Activated CD8-positive, alpha-beta memory T cell treated with anti-CD3 and anti-CD28 coated beads for 4 hours (primary cell): ENCODE measurements around the gene PER1.
A peak's percentile ranks its signal among the peaks of the same experiment; 100 is the strongest.

ENCODE experiments used
- DNase-seq, 2 donors: peaks; one replicate each; pipeline ENCODE4 v3.0.0-alpha.2; 2020; ENCODE audit warnings: low read depth in 2 of 2

Gene PER1

DNA sequence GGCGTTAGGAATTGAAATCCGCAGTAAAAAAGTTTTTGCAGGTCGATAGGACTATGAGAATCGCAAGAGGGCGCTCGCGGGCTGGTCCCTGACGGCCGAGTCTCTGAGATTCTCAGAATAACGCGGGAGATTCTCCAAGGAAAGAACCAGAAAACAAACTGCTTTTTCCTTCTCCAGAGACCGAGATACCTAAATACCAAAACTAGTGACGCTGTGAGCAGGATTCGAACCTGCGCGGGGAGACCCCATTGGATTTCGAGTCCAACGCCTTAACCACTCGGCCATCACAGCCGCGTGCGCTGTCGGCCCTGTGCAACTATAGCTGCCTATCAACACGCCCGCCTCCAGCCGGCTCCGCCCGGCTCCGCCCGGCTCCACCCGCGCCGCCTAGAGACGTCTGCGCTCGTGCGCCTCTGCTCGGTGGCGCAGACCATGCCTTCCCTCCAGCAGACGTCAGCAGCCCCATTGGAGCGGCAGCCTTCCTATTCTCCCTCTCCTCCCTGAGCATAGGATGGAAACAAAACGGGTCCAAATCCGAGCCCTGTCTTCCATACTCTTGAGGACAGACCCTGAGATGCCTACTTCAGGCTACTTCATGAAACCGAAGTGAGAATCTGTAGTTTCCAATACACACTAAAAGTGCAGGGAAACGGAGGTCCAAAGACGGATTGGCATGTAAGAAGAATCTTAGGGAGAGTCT lies 13.4 kb downstream of the PER1 start:
- DNase-seq, result peak; percentile 87 to 90

- no peak for DNase-seq
Observed at GRCh38 chr17:8138374-8138671, 13.9 kb downstream of the PER1 start.

- no peak for DNase-seq
Observed at GRCh38 chr17:8137645-8138373, 14.4 kb downstream of the PER1 start.

- no peak for DNase-seq
Observed at GRCh38 chr17:8133941-8134340, 18.3 kb downstream of the PER1 start.

DNA sequence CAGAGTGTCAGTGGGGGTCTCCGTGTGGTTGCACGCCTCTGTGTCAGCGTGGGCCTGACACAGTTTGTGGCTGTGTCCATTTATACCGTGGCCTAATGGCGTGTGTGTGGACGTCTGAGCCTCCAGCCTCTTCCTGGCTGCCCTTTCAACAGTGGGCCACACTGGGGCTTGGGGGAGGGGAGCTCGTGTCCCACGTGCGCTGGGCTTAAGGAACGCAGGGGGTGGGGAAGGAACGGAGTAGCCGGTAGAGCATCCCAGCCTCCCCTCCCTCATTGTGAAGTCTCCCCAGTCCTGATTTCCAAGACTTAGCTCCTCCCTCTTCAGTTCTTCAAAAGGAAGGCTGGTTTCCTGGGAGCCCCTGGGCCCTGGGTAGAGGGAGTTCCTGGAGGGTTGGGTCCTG lies 18.8 kb downstream of the PER1 start:
- DNase-seq, result no peak

DNA sequence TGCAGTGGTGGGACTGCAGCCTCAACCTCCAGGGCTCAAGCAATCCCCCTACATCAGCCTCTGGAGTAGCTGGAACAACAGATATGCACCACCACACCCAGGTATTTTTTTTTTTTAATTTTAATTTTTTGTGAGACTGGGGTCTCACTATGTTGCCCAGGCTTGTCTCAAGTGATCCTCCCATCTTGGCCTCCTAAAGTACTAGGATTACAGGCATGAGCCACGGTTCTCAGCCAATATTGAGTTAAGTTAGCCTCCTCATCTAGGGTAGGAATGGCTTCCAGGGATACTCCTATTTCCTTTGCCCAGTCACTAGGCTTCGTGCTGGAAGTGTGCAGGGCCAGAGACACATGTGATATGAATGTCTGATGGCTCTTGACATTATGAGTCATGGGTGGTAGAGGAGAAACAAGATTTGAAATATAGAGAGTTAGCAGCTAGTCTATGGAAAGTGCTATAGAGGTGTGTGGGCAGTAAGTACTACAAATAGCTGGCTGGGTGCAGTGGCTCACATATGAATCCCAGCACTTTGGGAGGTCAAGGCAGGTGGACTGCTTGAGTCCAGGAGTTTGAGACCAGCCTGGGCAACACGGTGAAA lies 20.3 kb downstream of the PER1 start:
- no peak for DNase-seq

- no peak for DNase-seq
Observed at GRCh38 chr17:8128125-8128784, 23.9 kb downstream of the PER1 start.

GRCh38 chr17:8126491-8127066 lies 25.6 kb downstream of the PER1 start:
- DNase-seq, result no peak

DNA sequence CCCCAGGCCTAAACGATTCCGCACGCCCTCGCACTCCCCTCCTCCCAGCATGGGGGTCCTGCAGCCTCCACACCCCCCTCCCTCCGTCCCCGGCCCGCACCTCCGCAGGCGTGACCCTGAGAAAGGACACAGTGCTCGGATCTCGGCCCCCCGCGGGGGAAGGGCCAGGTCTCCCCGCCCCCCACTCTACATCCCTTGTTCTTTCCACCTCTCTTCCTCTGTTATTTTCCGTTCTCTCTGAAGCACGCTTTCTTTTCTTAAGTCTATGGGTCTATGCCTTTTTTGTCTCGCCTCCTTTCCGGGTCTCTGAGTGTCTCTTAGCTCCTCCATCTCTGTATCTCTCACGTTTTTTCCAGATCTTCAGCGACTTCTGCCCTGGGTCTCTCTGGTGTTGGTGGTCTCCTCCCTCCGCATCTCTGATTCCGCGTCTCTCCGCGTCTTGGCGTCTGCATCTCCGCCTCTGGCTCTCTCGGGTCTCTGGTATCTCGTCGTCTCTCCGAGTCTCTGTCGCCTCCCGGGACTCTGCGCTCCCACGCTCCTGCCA lies 26.2 kb downstream of the PER1 start:
- DNase-seq, result no peak

- DNase-seq, result peak; percentile 77 to 86
Observed at GRCh38 chr17:8125154-8125946, 26.9 kb downstream of the PER1 start.

DNA sequence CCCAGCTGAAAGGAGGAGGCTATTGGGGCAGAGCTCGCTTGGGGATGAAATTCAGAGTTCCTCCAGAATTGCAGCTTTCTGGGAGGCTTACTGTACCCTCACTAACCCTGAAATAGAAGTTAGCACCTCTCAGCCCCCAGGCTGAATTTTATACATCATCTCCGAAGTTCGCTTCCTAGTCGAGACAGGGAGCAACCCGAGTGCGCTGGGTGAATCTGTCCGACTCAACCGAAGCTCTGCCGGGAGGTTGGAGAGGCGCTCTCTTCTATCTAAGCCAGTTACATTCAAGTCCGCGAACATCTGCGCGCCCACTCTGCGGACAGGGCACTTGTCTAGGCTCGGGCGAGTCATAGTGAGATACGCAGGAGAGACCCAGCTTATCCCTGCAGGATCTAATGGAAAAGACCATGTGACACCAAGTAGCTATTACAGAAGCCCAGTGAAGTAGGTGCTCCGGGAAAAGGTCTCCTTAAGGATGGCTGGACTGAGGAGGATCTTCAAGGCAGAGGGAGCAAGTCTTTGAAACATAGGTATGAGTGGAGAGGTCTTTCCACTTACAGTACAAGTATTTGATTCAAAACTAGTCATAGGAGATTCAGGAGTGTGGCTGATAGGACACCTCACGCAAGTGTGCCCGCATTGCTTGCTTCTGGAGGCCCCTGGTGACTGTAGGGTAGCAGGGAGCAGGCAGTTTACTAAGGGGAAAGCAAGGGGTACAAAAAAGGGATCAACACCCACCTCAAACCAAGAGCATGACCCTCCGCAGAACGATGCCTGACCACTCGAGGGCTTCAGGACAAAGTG lies 27.7 kb downstream of the PER1 start:
- DNase-seq, result no peak

DNA sequence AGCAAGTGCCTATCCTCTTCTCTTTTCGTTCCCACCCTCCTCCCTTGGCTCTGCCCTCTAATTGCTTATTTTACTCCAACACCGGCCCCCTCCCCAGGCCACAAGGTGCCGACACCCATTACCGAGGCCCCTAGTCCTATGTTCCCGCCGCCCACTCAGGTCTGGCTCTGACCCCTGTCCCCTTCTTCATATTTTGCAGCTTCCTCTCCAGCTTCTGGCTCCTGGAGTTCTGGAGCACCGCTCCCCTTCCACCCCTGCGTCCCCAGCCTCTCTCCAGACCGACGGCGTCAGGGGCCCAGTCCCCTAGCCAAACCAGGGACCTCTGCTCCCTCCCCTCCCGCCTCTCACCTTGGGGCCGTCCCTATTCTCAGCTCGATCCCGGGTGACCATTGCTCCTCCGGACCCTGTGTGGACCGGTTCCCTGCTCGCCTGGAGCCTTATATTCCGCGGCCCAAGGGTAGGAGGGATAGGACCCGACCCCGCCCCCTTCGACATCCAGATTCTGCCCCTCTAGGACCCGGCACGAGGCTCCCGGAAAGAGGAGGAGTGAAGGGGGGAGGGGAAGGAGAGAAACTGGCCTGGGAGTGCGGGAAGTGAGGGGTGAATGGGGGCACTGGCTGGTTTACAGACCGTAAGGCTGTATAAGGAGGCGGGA lies 28.4 kb downstream of the PER1 start, which contains the start of gene HES7:
HES7 (minus strand) TSS at position 412 of the 655 bp plus-strand sequence; CDS start at position 390, 22 bp downstream.
- no peak for DNase-seq

DNA sequence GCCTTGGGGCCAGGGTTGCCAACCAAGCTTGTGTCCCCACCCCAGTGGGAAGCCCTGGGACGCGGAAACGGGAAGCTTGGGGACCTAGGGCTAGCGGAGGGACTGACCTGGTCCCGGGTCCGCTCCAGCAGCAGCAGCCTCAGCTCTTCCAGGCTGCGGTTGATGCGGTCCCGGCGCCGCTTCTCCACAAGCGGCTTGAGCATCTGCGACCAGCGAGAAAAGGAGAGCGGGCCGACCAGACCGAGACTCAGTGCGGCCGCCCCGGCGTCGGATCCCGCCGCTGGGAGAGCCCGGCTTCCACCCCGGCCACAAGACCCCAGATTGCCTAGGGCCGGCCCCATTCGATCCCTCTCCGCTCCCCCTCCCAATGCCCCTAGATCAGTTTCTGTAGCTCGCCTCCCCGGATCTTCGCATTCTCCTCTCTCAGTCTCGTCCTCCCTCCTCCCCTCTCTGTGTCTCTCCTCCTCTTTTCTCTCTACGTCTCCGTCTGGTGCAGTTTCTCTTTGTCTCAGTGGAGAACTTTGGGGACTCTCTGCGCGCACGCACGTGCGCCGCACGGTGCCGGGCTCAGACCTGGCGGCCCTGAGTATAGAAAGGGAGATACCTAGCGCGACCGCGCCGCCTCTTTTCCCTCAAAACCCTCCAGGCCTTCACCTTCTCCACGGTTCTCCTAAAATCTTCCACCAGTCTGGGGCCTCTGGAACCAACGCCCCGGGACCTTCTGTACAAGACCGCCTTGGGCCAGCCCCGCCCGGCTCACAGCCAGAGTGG lies 29.1 kb downstream of the PER1 start:
- no peak for DNase-seq

DNA sequence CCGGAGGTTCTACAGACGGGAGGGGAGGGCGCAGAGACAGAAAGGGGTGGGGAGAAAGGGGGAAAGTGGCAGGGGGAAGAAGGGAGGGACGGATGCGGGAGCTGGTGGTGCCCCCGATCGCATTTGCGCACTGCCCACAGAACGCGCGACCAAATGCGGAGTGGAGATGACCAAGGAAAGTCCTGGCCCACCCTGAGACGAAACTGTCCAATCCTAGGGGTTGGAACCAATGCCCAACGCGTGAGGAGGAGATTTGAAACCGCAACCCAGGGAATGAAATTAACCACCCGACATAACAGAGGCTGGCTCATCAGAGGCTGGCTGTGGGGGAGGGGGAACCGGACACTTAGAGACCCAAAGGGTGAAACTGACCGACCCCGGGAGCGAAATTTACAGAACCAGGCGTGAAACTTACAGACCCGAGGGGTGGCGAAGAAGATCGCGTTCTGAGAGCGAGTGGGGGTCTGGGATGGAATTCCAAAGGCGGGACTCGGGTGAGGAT lies 29.7 kb downstream of the PER1 start:
- DNase-seq, result no peak

DNA sequence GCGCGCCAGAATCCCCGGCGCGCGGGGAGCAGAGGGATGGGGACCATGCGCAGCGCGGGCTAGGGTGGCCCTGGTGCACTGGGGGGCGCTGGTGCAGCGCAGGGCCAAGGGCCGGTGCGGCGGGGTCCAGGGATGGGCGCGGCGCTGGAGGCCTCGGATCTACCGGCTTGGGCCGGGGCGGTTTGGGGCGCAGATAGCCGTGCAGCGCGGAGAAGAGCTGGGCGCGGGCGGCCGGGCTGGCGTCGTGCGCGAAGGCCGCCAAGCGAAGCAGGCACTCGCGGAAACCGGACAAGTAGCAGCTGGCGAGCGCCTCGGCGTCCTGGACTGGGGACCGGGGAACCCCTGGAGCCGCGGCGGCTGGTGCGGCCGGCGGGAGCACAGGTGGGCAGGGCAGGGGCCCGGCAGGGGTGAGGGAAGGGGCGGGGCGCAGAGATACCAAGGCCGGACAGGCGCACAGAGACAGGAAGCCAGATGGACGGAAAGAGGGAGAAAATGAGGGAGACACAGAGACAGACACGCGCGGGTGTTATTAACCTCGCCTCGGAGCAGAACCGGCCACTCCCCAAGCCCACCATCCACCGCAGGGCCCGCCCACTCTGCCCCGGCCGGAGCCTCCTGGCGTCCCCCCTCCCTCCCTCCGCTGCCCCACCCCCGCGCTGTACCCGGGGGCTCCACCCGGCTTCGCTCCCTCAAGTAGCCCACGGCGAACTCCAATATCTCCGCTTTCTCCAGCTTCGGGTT lies 30.4 kb downstream of the PER1 start:
- DNase-seq, result no peak

- DNase-seq, result no peak
Observed at GRCh38 chr17:8121407-8121680, 30.9 kb downstream of the PER1 start.

DNA sequence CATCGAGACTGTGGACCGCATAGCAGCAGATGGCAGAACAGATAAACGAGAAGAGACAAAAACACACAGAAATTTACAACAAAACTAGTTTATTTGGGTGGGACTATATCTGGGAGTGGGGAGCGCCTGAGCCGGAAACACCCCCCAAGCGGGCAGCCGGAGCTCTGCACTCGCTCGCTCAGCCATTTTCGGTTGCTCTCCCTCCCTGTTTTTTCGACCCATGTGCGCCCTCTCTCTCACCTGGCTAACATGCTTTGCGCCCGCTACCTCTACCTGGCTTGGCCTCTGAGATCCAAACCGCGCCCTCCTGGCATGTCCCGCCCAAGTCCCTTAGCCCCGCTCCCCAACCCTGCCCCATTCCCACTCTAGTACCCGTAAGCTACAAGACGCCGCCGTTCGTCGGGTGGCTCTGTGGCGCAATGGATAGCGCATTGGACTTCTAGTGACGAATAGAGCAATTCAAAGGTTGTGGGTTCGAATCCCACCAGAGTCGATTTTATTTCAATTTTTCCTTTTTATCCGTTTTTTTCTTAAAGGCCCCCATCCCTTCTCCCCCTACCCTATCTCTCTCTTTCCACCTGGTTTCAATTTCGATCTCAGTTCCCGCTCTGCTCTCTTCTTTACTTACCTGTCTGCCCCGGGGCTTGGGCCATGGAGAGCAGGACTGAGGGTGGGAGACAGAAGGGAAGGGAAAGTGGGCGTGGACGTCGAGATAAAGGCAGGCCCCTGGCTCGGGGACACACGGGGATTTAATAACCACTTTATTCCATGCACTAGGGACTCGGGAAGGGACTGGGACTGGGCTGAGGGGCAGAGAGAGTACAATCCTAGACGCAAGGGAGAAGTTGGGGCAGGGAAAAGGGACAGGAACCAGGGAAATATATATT lies 31.4 kb downstream of the PER1 start:
- DNase-seq, result no peak
